Osteoblast (primary cell): Measurements from ENCODE around the gene EEF1A1. TPM values are rescaled to one million over a fixed set of nuclear protein-coding genes. Genes with fewer than 3 reads are reported as not detected.
A peak's percentile ranks its signal among the peaks of the same experiment; 100 is the strongest.
"Not testable (repeated sequence)": the region's sequence is repeated elsewhere in the genome, so short reads cannot be mapped to it uniquely, and the experiment has no call there.

Experiments
- DNase-seq: peaks from one replicate; pipeline ENCODE4 v3.0.0; 2011; ENCODE audit warnings: low spot score, mixed read lengths; ENCODE audit not compliant: insufficient read length; ENCODE audit errors: missing footprints
- H2AFZ ChIP-seq: 2 replicates; pipeline ENCODE4 v1.6.0; 2011; ENCODE audit warnings: mild to moderate bottlenecking, low read length
- H3K27ac ChIP-seq: 2 replicates; pipeline ENCODE4 v1.5.1; 2011; ENCODE audit warnings: mild to moderate bottlenecking, low read depth, low read length, moderate library complexity
- H3K27me3 ChIP-seq: 2 replicates; pipeline ENCODE4 v1.6.0; 2012; ENCODE audit warnings: mild to moderate bottlenecking, control low read depth, inconsistent platforms, low read length, moderate library complexity; ENCODE audit not compliant: insufficient read depth
- H3K36me3 ChIP-seq: 2 replicates; pipeline ENCODE4 v1.5.1; 2011; ENCODE audit warnings: mild to moderate bottlenecking, low read length, control low read depth, moderate library complexity; ENCODE audit not compliant: insufficient read depth
- H3K4me1 ChIP-seq: 2 replicates; pipeline ENCODE4 v1.5.1; 2011; ENCODE audit warnings: mild to moderate bottlenecking, low read length, control low read depth, moderate library complexity; ENCODE audit not compliant: insufficient read depth
- H3K4me2 ChIP-seq: 2 replicates; pipeline ENCODE4 v1.6.0; 2011; ENCODE audit warnings: mild to moderate bottlenecking, low read length; ENCODE audit not compliant: insufficient read depth
- H3K4me3 ChIP-seq: fragments of 200-600 bp; sonication (generic); 3 replicates; pipeline ENCODE4 v1.5.1; 2012; ENCODE audit warnings: mild to moderate bottlenecking, low read length, inconsistent platforms; ENCODE audit not compliant: insufficient read depth
- H3K79me2 ChIP-seq: 2 replicates; pipeline ENCODE4 v1.6.0; 2012; ENCODE audit warnings: mild to moderate bottlenecking, low read length, control low read depth, inconsistent platforms; ENCODE audit not compliant: insufficient read depth
- H3K9me3 ChIP-seq: 2 replicates; pipeline ENCODE4 v1.5.1; 2011; ENCODE audit warnings: low read depth, low read length, control low read depth
- H4K20me1 ChIP-seq: 2 replicates; pipeline ENCODE4 v1.6.0; 2012; ENCODE audit warnings: mild to moderate bottlenecking, low read length, control low read depth; ENCODE audit not compliant: insufficient read depth
- CTCF ChIP-seq: IDR thresholded peaks from 2 replicates; pipeline ENCODE4 v1.5.1; 2011; ENCODE audit warnings: mild to moderate bottlenecking, low read depth, low read length, moderate library complexity; ENCODE audit errors: extremely low read depth
- total RNA-seq: library from RNA; depleted of rRNA; stranded (reverse); fragments of >200 nt; gene quantifications from 2 replicates; pipeline ENCODE4 v1.2.3, GENCODE V29; 2012

EEF1A1 gene
- total RNA-seq, 1 donor, result 19,513 TPM

- no peaks in the 10 kb centered on the region for H3K79me2 ChIP-seq
- H3K4me2 ChIP-seq, result no peak overlapping the region
- TF ChIP-seq CTCF, result peak; percentile 21
- DNase-seq, result no peak
- no peaks in the 10 kb centered on the region for H3K9me3 ChIP-seq
- no peaks in the 10 kb centered on the region for H3K4me1 ChIP-seq
- no peak overlapping the region for H2AFZ ChIP-seq
- no peak overlapping the region for H3K27ac ChIP-seq
- no peaks in the 10 kb centered on the region for H3K36me3 ChIP-seq
- no peaks in the 10 kb centered on the region for H3K27me3 ChIP-seq
- no peaks in the 10 kb centered on the region for H4K20me1 ChIP-seq
- H3K4me3 ChIP-seq, result no peak overlapping the region
These were observed 27.9 kb upstream of the EEF1A1 start for GRCh38 chr6:73548458-73549446.

- no peak for DNase-seq
- Histone ChIP-seq H3K4me1 (no peaks in the 10 kb centered on the region), H2AFZ (no peak overlapping the region), H3K79me2 (no peaks in the 10 kb centered on the region), H3K4me2 (no peak overlapping the region), H3K4me3 (no peak overlapping the region), H3K27ac (no peak overlapping the region), H3K36me3 (no peaks in the 10 kb centered on the region), H3K27me3 (no peaks in the 10 kb centered on the region), H4K20me1 (no peaks in the 10 kb centered on the region), H3K9me3 (no peaks in the 10 kb centered on the region)
- TF ChIP-seq CTCF, result no peak
These were observed 26.2 kb upstream of the EEF1A1 start for GRCh38 chr6:73547036-73547435.

DNA sequence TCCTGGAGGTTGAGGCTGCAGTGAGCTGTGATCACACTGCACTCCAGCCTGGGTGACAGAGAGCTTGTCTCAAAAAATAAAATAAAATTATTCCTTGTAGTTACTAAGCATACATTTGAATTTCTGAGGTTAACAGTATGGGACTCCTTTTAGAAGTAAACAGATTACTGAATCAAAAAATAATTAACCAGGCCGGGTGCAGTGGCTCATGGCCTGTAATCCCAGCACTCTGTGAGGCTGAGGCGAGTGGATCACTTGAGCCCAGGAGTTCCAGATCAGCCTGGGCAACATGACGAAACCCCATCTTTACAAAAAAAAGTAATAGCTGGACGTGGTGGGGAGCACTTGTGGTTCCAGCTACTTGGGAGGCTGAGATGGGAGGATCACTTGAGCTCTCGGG, 22.1 kb upstream of the EEF1A1 start:
- no peak overlapping the region for H3K4me2 ChIP-seq
- no peak overlapping the region for H2AFZ ChIP-seq
- H3K27ac ChIP-seq, result no peak overlapping the region
- no peak for TF ChIP-seq CTCF
- no peaks in the 10 kb centered on the region for H3K4me1 ChIP-seq
- no peak for DNase-seq
- no peaks in the 10 kb centered on the region for H3K27me3 ChIP-seq
- H3K36me3 ChIP-seq, result no peaks in the 10 kb centered on the region
- no peaks in the 10 kb centered on the region for H3K9me3 ChIP-seq
- H3K4me3 ChIP-seq, result no peak overlapping the region
- no peaks in the 10 kb centered on the region for H3K79me2 ChIP-seq
- H4K20me1 ChIP-seq, result no peaks in the 10 kb centered on the region

- not testable (repeated sequence) for H3K27ac ChIP-seq
These were observed 21.6 kb upstream of the EEF1A1 start for GRCh38 chr6:73542481-73542880.

More at GRCh38 chr6:73542481-73542880, 21.6 kb upstream of the EEF1A1 start:
- DNase-seq, H4K20me1 ChIP-seq, H3K36me3 ChIP-seq, H3K79me2 ChIP-seq, H3K4me3 ChIP-seq, H3K4me2 ChIP-seq, H3K4me1 ChIP-seq, H3K27me3 ChIP-seq, H3K9me3 ChIP-seq, H2AFZ ChIP-seq: not testable (repeated sequence)
